GM23338 (cell line): ENCODE measurements around the gene NUMBL.

ENCODE experiments used
- CREB1 ChIP-seq: fragments of 250-450 bp; sonication (Bioruptor Pico); IDR thresholded peaks from 2 replicates; pipeline ENCODE4 v1.5.0; 2020; ENCODE audit warnings: low read depth, mild to moderate bottlenecking, moderate library complexity
- CTCF ChIP-seq, 2 experiments: fragments of 200-600 bp in 1 of 2; sonication (generic) in 1 of 2; conservative IDR thresholded peaks; 2 replicates each; pipeline versions ENCODE4 v1.5.1 to v1.6.1; 2016 to 2017; ENCODE audit warnings: antibody characterized with exemption in 2 of 2, low read depth in 2 of 2, mild to moderate bottlenecking in 2 of 2, moderate library complexity in 1 of 2
- ETS1 ChIP-seq: IDR thresholded peaks from 2 replicates; pipeline ENCODE4 v1.6.1; 2016; ENCODE audit warnings: antibody characterized with exemption
- EZH2 ChIP-seq: fragments of 200-600 bp; sonication (generic); IDR thresholded peaks from one replicate; pipeline ENCODE4 v1.8.0; 2017; ENCODE audit warnings: antibody characterized with exemption, mild to moderate bottlenecking, low read depth; ENCODE audit not compliant: unreplicated experiment
- EZH2phosphoT487 ChIP-seq: fragments of 200-600 bp; sonication (generic); IDR thresholded peaks from one replicate; pipeline ENCODE4 v1.8.1; 2018; ENCODE audit warnings: antibody characterized with exemption; ENCODE audit not compliant: unreplicated experiment
- JUNB ChIP-seq: IDR thresholded peaks from one replicate; pipeline ENCODE4 v1.6.1; 2016; ENCODE audit warnings: antibody characterized with exemption; ENCODE audit not compliant: unreplicated experiment
- NANOG ChIP-seq: IDR thresholded peaks from 2 replicates; pipeline ENCODE4 v1.6.1; 2016; ENCODE audit warnings: antibody characterized with exemption, borderline replicate concordance
- POLR2AphosphoS5 ChIP-seq: IDR thresholded peaks from 2 replicates; pipeline ENCODE4 v1.6.1; 2016; ENCODE audit warnings: antibody characterized with exemption, low read depth
- REST ChIP-seq: IDR thresholded peaks from one replicate; pipeline ENCODE4 v1.6.1; 2018; ENCODE audit warnings: antibody characterized with exemption; ENCODE audit not compliant: unreplicated experiment
- STAT1 ChIP-seq: IDR thresholded peaks from one replicate; pipeline ENCODE4 v1.6.1; 2016; ENCODE audit warnings: antibody characterized with exemption; ENCODE audit not compliant: unreplicated experiment
- ZNF114 ChIP-seq: fragments of 250-450 bp; sonication (Bioruptor Pico); IDR thresholded peaks from 2 replicates; pipeline ENCODE4 v1.5.0; 2020; ENCODE audit warnings: mild to moderate bottlenecking, moderate library complexity
- ZNF331 ChIP-seq: fragments of 250-450 bp; sonication (Bioruptor Pico); IDR thresholded peaks from 2 replicates; pipeline ENCODE4 v1.5.0; 2020; ENCODE audit warnings: low read depth, mild to moderate bottlenecking, moderate library complexity
- ZNF462 ChIP-seq: fragments of 250-450 bp; sonication (Bioruptor Pico); IDR thresholded peaks from 2 replicates; pipeline ENCODE4 v1.5.0; 2020; ENCODE audit warnings: mild to moderate bottlenecking, moderate library complexity

GRCh38 chr19:40718774-40719391, 28.4 kb upstream of the NUMBL start:
- TF ChIP-seq CTCF (conservative IDR thresholded peaks at IDR 0.05; ENCODE audit: low read depth in 2 of 2) (no peak), POLR2AphosphoS5 (no peak), JUNB (no peak), EZH2phosphoT487 (no peak), EZH2 (no peak), NANOG (no peak), ZNF114 (CRISPR knock-in tag) (no peak), CREB1 (CRISPR knock-in tag) (no peak), STAT1 (no peak), REST (no peak), ETS1 (no peak), ZNF331 (no peak), ZNF462 (CRISPR knock-in tag) (no peak)
